ENCODE data around the gene WDFY2.

DNA sequence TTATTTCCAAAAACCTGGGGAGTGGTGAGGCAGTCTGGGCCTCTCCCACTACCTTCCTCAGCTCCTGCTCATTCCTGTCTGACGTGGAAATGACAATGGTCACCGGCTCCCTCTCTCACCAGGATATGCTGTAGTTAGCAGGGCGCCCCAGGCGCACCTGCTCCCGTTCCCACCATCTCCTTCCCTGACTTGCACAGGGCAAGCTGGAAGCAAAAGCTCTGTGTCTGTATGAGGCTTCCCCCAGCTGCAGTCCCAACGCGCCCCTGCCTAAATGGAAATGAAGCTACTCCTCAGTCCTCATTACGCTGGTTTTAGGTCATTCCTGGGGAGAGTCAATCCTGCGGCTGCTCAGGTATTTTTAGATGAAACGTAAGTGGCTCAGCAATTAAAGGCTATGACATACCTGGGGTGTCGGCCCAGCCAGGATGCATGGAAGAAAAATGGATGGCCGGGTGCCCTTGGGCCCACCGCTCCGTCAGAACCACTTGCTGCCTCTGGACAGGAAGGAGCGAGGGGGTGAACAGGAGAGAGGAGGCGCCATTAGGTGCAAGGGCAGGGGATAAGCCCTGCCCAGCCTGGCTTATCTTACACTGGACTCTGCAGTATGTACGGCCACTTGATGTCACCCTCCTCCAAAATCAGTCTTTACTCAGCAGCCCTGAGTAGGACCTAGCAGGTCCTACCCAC is 187.3 kb downstream of the WDFY2 start:
- TF ChIP-seq, protein P1, sequence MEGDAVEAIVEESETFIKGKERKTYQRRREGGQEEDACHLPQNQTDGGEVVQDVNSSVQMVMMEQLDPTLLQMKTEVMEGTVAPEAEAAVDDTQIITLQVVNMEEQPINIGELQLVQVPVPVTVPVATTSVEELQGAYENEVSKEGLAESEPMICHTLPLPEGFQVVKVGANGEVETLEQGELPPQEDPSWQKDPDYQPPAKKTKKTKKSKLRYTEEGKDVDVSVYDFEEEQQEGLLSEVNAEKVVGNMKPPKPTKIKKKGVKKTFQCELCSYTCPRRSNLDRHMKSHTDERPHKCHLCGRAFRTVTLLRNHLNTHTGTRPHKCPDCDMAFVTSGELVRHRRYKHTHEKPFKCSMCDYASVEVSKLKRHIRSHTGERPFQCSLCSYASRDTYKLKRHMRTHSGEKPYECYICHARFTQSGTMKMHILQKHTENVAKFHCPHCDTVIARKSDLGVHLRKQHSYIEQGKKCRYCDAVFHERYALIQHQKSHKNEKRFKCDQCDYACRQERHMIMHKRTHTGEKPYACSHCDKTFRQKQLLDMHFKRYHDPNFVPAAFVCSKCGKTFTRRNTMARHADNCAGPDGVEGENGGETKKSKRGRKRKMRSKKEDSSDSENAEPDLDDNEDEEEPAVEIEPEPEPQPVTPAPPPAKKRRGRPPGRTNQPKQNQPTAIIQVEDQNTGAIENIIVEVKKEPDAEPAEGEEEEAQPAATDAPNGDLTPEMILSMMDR (conservative IDR thresholded peaks at IDR 0.05; ENCODE audit: low read depth, low read length), result no peak
- TF ChIP-seq EZH2 (IDR thresholded peaks at IDR 0.05; ENCODE audit: low read length, unreplicated experiment), result no peak

All from PC-3 (cell line).